Stimulated activated CD8-positive, alpha-beta memory T cell treated with anti-CD3 and anti-CD28 coated beads, Interleukin-12 subunit alpha, Interleukin-12 subunit beta, amount 100 ng/mL, for 24 hours (primary cell): Measurements from ENCODE around the gene SNRPB.
"Not testable (repeated sequence)": the region's sequence is repeated elsewhere in the genome, so short reads cannot be mapped to it uniquely, and the experiment has no call there.

Experiments used
- DNase-seq: peaks from one replicate; pipeline ENCODE4 v3.0.0-alpha.2; 2020; ENCODE audit errors: extremely low read depth

The SNRPB gene

DNA sequence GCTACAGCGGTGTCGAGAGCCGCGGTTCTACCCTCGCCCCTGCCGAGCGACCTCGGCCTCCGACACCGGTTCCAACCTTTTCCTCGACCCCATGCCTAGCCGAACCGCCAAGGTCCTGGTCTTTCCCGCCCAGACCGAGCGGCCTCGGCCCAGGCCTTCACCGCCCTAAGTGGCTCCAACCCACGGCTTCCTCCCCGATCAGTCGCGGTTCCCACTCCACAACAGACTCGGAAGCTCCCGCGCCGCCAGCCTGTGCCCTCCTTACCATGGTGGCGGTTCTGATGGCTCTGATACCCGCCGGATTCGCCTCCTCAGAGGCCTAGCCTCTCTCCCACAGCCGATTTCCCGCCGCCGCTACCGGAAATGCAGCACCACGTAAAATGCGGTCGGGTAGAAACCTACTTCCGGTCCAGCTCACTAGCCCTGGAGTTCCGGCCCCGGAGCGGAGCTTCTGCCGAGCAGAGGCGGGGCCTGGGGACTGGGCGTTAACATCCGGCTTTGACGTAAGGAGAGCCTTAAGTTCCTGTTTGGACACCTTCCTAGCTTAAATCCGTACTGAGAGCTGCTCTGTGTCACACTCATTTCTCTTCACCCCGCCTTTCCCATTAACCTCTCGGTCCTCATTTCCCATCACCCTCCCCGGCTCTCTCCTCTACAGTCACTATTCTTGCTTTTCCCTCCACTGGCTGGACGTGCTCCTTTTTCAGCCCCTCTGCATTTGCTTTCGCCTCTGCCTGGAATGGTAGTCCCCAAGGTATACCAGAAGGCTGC is at the start of gene SNRPB:
Gene SNRPB, minus strand, starts transcription at position 367 of the 771 bp plus-strand sequence. Its CDS starts 99 bp downstream, at position 268.
- peak; percentile 92 for DNase-seq

DNA sequence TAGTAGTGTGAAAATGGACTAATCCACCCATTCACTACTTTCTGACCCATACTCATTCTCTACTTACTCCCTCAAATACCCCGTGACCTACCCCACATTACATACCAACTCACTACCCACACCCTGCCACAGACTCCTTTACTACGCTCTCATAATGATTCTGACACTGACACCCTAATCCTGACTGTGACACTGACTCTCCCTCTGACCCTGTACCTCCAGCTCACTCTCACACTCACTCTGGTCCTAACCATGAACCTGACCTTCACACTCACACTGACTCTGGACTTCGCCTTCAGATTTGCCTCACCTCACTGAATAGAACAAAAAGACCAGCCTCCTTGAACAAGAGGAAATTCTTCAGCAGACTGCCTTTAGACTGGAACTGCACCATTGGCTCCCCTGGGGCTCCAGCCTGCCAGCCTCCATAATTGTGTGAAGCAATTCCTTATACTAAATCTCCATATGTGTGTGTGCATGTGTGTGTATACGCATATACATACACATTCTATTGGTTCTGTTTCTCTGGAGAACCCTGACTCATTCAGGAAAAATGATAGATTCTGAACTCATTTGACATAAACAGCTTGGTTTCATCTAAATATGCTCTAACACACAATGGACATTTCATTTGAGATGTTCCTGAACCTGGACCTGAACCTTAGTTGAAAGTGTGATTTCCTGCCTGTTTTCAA is 48.7 kb upstream of the SNRPB start:
- no peak for DNase-seq

DNA sequence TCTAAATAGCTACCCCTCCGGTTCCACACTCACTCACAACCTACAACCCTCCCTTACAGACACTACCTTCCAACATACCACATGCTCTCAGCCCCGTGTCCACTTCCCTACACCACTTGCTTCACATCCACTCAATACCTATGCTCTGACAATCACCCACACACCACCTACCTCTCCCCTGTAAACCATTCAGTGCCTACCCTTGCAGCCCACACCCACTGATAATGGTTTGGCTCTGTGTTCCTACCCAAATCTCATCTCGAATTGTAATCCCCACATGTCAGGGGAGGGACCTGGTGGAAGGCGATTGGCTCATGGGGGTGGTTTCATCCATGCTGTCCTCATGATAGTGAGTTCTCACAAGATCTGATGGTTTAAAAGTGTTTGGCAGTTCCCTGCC is 48.0 kb upstream of the SNRPB start:
- no peak for DNase-seq

DNA sequence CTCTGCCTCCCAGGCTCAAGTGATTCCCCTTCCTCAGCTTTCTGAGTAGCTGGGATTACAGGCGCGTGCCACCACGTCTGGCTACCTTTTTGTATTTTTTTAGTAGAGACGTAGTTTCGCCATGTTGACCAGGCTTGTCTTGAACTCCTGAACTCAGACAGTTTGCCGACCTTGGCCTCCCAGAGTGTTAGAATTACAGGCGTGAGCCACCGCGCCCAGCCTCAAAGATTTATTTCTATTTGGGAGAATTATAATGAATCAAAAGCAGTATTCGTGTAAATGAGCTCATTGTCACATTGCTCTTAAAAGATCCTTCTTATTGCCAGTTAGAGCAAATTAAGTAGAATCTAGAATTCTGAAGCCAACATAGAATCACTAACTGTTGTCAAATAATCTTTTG is 47.5 kb upstream of the SNRPB start:
- no peak for DNase-seq

DNA sequence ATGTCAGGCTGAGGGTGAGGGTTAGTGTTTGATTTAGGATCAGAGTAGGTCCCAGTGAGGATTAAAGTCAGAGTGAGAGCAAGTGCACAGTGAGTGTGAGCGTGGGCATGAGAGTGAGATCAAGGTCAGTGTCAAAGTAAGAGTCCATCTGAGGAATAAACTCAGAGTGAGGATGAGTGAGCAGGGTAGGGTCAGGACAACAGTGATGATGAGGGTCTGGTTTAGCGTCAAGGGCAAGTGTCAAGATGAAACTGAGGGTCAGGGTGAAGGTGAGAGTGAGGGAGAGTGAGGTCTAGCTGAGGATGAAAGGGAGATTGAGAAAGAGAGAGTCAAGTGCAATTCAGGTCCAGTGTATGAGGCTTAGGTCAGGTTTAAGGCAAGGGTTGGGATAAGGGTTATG is 45.8 kb upstream of the SNRPB start:
- DNase-seq = no peak

DNA sequence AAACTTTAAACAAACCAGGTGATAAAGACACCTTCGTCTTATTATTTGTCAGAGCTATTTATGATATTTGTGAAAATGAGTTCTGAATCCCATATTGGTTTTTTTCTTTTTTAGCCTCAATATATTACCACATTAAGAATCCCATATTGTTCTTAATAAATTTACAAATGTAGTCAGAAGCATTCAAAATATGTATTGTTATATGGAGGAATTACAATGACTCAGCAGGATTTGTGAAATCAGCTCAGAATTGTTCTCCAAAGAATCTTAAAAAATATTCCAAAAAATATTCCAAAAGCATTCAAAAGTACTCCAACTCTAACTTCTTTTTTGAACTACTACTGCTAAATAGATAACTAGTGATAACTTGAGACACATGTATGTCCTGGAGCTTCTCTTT is 44.6 kb upstream of the SNRPB start:
- DNase-seq = no peak

DNA sequence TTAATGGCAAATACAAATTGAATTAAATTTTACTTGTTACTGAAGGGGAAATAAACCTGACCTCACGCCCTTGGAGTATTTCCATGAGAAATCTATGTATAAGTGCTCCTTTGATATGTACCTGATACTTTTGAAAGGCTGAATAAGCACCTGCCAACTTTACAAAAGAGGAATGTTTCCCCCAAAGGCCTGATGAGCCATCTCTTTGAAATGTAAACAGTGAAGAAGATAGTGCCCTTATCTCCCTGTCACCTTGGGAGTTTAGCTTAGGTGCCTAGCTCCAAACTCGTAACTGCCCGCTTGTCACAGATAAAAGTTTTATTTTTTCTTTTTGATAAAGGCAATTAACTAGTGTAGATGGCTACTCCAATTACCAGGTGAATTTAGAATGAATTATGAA is 39.2 kb upstream of the SNRPB start:
- no peak for DNase-seq

DNA sequence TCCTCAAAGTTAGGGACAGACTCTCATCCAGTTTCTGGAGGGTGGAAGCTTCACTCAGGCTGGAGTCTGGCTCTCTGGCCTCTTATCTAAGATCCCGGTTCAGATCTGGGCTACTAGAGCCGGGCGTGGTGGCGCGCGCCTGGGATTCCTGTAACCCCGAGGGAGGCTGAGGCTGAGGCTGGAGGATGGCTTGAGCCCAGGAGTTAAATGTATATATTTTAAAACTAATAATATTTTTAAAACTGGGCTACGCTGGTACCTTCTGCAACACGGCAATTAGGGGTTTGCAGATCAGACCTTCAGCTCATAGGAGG is 38.8 kb upstream of the SNRPB start:
- no peak for DNase-seq

DNA sequence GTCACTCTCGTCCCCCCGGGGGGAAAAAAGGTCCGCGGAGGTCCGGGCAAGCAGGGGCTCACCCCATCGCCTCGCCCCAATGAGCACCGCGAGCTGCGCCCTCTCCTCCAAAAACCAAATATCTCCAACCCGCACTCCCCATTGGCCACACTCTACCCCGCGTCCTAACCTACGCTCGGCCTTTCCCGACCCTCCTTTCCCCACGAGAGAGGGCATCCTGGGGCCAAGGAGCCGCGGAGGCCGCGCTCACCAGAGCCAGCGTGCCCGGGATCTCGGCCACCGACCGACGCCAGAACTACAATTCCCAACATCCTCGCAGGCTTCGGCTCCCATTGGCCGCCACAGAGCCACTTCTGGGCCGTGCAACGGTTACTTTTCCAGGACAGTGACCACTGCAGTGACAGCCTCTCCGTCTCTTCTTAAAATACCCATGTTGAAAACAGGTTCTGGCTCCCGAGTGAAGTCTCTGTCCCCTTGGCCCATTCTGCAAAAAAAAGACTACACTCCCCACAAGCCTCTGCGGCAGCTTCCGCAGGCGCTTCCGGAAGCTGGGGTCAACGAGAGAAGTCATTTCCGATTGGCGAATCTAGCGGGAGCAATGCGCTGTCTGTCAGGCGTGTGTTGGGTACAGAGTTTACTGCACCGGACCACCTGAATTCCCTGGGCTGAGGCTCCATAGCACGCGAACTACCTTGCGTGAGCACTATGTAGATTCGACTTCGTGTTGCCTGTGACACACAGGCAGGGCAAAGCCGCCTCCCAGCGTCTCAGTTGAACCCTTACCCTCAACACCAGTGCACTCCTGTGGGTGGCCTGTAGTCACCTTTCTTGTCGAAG is 38.3 kb upstream of the SNRPB start, which contains the start of gene ZNF343:
Gene ZNF343, minus strand, starts transcription at position 285 of the 837 bp plus-strand sequence. CDS start 15,020 bp downstream, outside the sequence.
- DNase-seq = peak; percentile 31

DNA sequence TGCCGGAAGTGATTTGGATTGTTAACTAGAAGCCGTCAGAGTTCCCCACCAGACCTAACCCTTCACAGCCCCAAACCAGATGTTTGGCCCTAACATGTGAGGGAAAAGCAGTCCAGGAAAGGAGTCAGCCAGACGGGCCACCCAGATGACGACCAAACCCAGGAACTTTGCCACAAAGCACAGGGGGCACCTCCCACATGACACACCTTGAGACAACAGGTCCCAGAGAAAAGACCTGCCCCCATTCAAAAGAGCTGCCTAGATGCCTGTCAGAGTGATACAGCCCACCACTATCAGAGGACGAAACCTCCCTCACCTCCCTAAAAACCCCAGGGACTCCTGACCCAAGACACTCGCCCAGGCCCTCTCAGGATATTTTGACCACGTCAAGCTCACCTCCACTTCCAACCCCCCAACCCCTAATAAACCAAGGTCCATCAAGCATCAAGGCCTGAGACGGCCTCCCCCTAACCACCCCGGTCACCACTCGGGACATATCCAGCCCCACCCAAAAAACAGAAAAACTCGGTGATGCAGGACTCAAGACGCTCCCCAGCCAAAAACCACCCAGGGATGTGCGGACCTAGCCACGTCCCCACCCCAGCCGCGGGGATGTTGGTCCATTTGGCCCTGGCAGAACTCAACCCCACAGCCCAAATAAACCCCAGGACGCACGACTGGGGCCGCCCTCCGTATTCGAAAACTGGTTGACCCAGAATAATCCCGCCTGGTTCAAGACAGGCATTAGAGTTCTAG is 37.5 kb upstream of the SNRPB start:
- DNase-seq = no peak

DNA sequence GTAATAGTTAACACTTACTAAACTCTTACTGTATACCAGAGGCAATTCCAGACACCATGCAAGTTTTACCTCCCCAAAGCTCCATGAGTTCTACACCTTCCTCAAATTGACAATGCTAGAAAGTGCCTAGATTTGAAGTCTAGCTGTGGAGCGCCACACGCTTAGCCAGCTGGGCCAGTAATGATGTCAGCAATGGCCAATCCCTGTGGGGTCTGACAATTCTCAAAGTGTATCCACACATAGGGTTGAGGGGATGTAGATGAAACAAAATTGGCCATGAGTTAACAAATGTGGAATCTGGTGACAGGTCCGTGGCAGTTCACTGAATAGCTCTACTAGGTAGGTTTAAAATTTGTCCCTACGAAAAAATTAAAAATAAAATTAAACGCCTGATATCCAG is 36.9 kb upstream of the SNRPB start:
- DNase-seq = no peak

DNA sequence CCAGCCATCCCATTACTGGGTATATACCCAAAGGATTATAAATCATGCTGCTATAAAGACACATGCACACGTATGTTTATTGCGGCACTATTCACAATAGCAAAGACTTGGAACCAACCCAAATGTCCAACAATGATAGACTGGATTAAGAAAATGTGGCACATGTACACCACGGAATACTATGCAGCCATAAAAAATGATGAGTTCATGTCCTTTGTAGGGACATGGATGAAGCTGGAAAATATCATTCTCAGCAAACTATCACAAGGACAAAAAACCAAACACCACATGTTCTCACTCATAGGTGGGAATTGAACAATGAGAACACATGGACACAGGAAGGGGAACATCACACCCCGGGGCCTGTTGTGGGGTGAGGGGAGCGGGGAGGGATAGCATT is 35.8 kb upstream of the SNRPB start:
- DNase-seq = not testable (repeated sequence)

DNA sequence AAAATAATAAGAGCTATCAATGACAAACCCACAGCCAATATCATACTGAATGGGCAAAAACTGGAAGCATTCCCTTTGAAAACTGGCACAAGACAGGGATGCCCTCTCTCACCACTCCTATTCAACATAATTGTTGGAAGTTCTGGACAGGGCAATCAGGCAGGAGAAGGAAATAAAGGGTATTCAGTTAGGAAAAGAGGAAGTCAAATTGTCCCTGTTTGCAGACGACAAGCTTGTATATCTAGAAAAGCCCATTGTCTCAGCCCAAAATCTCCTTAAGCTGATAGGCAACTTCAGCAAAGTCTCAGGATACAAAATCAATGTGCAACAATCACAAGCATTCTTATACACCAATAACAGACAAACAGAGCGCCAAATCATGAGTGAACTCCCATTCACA is 34.2 kb upstream of the SNRPB start:
- not testable (repeated sequence) for DNase-seq

DNA sequence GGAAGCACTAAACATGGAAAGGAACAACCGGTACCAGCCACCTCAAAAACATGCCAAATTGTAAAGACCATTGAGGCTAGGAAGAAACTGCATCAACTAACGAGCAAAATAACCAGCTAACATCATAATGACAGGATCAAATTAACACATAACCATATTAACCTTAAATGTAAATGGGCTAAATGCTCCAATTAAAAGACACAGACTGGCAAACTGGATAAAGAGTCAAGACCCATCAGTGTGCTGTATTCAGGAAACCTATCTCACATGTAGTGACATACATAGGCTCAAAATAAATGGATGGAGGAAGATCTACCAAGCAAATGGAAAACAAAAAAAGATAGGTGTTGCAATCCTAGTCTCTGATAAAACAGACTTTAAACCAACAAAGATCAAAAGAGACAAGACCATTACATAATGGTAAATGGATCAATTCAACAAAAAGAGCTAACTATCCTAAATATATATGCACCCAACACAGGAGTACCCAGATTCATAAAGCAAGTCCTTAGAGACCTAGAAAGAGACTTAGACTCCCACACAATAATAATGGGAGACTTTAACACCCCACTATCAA is 32.3 kb upstream of the SNRPB start:
- not testable (repeated sequence) for DNase-seq

DNA sequence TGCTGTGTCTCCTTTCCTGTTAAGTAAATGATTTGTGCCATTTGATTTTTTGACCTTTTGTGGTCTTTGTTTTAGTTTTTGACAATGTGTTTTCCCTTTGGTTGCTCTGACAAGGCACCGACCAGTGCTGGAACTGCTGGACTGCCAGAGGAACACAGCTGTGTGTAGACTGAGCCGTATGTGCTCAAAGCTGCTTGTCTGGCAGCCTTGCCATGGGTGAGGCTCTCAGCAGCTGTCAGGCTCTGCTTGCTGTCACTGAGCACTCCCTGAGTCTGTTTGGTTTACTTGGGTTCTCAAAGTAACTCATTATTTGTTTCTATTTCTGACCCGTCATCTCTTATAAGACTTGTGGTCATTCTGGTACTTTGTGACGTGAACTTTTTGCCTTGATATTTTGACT is 15.1 kb upstream of the SNRPB start:
- no peak for DNase-seq

DNA sequence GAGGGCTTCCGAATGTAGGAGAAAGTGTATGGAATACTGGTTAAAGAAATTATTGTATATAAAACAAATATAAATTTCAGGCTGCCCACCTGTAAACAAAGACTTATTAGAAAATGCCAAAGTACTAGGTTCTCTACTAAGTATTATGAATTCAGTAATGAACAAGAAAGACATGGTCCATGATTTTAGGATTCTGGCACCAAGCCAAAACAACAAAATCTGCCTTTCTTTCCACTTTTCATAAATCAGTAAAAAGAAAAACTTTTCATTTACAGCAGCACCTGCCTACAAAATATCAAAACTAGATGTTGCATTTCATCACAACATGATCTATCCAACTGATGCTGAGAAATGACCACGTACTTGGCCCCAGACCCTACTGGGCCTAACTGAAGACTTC is 14.5 kb upstream of the SNRPB start:
- no peak for DNase-seq

DNA sequence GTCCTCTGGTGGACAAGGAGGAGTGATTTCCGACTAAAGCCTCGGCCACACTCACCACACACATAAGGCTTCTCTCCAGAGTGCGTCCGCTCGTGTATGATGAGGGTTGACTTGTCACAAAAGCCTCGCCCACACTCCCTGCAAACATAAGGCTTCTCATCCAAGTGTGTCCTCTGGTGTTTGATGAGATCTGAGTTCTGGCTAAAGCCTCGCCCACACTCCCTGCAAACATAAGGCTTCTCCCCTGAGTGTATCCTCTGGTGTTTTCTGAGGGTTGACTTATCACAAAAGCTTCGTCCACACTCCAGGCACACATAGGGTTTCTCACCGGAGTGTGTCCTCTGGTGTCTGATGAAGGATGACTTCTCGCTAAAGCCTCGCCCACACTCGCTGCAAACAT is 12.9 kb upstream of the SNRPB start:
- no peak for DNase-seq

DNA sequence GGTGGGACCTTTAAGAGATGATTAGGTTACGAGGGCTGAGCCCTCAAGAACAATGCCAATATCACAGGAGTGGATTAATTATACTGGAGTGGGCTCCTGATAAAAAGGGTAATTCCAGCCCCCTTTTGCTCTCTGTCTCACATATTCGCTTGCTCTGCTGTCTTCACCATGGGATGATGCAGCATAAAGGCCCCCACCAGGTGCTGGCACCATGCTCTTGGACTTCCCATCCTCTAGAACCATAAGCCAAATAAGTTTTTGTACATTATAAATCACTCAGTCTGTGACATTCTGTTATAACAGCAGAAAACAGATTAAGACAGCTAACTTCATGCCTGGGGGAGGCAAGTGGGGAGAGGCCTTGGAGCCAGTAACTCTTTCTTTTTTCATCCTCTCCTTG is 9.8 kb upstream of the SNRPB start:
- no peak for DNase-seq

DNA sequence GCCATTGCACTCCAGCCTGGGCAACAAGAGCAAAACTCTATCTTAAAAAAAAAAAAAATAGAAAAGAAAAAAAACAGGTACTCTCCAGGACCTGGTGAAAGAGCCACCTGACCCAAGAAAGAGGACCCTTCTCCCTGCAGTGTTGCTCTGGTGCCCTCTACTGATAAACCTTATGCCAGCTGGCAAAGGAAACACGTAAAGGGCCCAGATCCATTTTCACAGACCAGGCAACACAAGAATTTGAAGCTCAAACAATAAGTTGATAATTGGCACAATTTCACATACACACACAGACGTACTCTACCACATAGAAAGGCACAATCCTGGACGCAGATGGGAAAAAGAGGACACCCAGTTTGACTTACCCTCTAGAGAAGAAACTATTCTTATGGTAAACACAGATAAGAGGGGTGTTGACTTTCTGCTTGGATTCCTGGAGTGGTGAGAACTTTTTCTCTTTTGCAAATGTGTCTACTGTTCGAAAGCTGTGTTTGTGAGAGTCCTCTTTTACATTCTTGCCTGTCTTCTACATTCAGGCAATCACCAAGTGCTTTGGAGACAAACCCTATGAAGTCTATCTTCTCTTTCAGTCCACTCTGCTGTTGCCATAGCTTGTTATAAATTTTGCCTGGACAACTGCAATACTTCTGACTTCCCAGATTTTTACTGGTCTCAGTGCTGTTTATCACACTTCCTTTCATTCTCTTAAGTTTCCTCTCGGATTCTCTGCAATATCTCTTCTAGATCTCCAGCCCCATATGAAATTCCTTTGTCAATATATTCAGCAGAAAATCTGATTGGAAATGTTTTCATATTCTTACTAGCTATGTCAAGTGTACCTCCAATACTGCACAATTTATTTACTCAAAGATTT is 6.4 kb upstream of the SNRPB start:
- DNase-seq = no peak
